HuH-7.5 (cell line): ENCODE results near the gene DOK3.
"Not testable (repeated sequence)": the region's sequence is repeated elsewhere in the genome, so short reads cannot be mapped to it uniquely, and the experiment has no call there.

Experiments
- DNase-seq: peaks from one replicate; pipeline ENCODE4 v3.0.0; 2011; ENCODE audit warnings: low spot score

The DOK3 gene

GRCh38 chr5:177534433-177534832 lies 24.8 kb upstream of the DOK3 start:
- DNase-seq, result not testable (repeated sequence)

GRCh38 chr5:177531209-177531940 lies 21.7 kb upstream of the DOK3 start:
- no peak for DNase-seq

- DNase-seq, result no peak
These were observed 21.0 kb upstream of the DOK3 start for GRCh38 chr5:177530638-177531037.

GRCh38 chr5:177529247-177530203 lies 19.9 kb upstream of the DOK3 start:
- no peak for DNase-seq

GRCh38 chr5:177528631-177529030 lies 19.0 kb upstream of the DOK3 start:
- no peak for DNase-seq

- no peak for DNase-seq
These were observed 18.0 kb upstream of the DOK3 start for GRCh38 chr5:177527595-177527994.

- no peak for DNase-seq
These were observed 17.2 kb upstream of the DOK3 start for GRCh38 chr5:177526791-177527190.

- DNase-seq, result no peak
These were observed 16.6 kb upstream of the DOK3 start for GRCh38 chr5:177526191-177526590.

GRCh38 chr5:177524941-177525655 lies 15.5 kb upstream of the DOK3 start:
- no peak for DNase-seq

GRCh38 chr5:177524539-177524900 lies 14.9 kb upstream of the DOK3 start:
- no peak for DNase-seq

- no peak for DNase-seq
These were observed 14.3 kb upstream of the DOK3 start for GRCh38 chr5:177523711-177524538.

- DNase-seq, result no peak
These were observed 11.4 kb upstream of the DOK3 start for GRCh38 chr5:177520916-177521513.

- no peak for DNase-seq
These were observed 10.6 kb upstream of the DOK3 start for GRCh38 chr5:177520271-177520670.

GRCh38 chr5:177519463-177520235 lies 10.0 kb upstream of the DOK3 start:
- DNase-seq, result no peak

GRCh38 chr5:177516601-177517568 lies 7.3 kb upstream of the DOK3 start, which contains the start of gene DDX41:
Gene DDX41 (minus strand): TSS chr5:177516961. CDS start chr5:177516945, 16 bp downstream.
- peak; percentile 99 for DNase-seq

GRCh38 chr5:177515580-177515979 lies 6.0 kb upstream of the DOK3 start:
- no peak for DNase-seq

GRCh38 chr5:177514541-177514940 lies 4.9 kb upstream of the DOK3 start:
- DNase-seq, result no peak

- DNase-seq, result no peak
These were observed 3.9 kb upstream of the DOK3 start for GRCh38 chr5:177513500-177513899.

GRCh38 chr5:177512736-177513380 lies 3.2 kb upstream of the DOK3 start:
- no peak for DNase-seq
